CD4-positive, alpha-beta memory T cell (primary cell): ENCODE measurements around the gene FBXO3. TPM values are rescaled to one million over a fixed set of nuclear protein-coding genes. Genes with fewer than 3 reads are reported as not detected.

Source experiments
- CTCF ChIA-PET: fragments of 350-600 bp; sonication (Branson Sonifier 250); formaldehyde crosslinking; loops from one replicate; lab custom pipeline; 2021; ENCODE audit warnings: inconsistent platforms; ENCODE audit not compliant: partially characterized antibody; lab: Charles Lee
- POLR2A ChIA-PET: fragments of 350-600 bp; sonication (Branson Sonifier 250); formaldehyde crosslinking; loops from one replicate; lab custom pipeline; 2021; ENCODE audit not compliant: partially characterized antibody; lab: Charles Lee
- DNase-seq, 5 donors: peaks; one replicate each; pipeline versions ENCODE4 v3.0.0 to v3.0.0-alpha.2; 2020 to 2022; ENCODE audit warnings: mixed read lengths in 1 of 5
- H3K27ac ChIP-seq: one replicate; pipeline ENCODE4 v1.7.0; 2013; ENCODE audit warnings: low read depth, low read length
- H3K27me3 ChIP-seq: 2 replicates; pipeline ENCODE4 v1.7.0; 2013; ENCODE audit warnings: mild to moderate bottlenecking, low read length, moderate library complexity; ENCODE audit not compliant: insufficient read depth
- H3K36me3 ChIP-seq: 2 replicates; pipeline ENCODE4 v1.7.0; 2013; ENCODE audit warnings: mild to moderate bottlenecking, low read length, moderate library complexity; ENCODE audit not compliant: insufficient read depth
- H3K4me1 ChIP-seq: 2 replicates; pipeline ENCODE4 v1.7.0; 2013; ENCODE audit warnings: mild to moderate bottlenecking, low read length, moderate library complexity; ENCODE audit not compliant: insufficient read depth
- H3K4me3 ChIP-seq, 2 donors: one replicate each; pipeline ENCODE4 v1.7.0; 2013; ENCODE audit warnings: low read length in 2 of 2, mild to moderate bottlenecking in 1 of 2
- H3K9me3 ChIP-seq, 2 donors: one replicate each; pipeline ENCODE4 v1.7.0; 2013; ENCODE audit warnings: low read length in 2 of 2, control low read depth in 1 of 2; ENCODE audit not compliant: control insufficient read depth in 1 of 2
- H3K27ac Mint-ChIP-seq, 7 donors: one replicate each; pipeline ENCODE4 v1.8.0; 2020 to 2021; ENCODE audit warnings: mixed read lengths in 7 of 7, mild to moderate bottlenecking in 6 of 7, inconsistent platforms in 3 of 7, moderate library complexity in 3 of 7
- H3K27me3 Mint-ChIP-seq, 2 donors: one replicate each; pipeline ENCODE4 v1.8.0; 2020 to 2021; ENCODE audit warnings: mixed read lengths in 2 of 2
- H3K36me3 Mint-ChIP-seq, 2 donors: one replicate each; pipeline ENCODE4 v1.8.0; 2020 to 2021; ENCODE audit warnings: mixed read lengths in 2 of 2, inconsistent platforms in 1 of 2, mild to moderate bottlenecking in 1 of 2
- H3K4me1 Mint-ChIP-seq, 4 donors: one replicate each; pipeline ENCODE4 v1.8.0; 2020 to 2021; ENCODE audit warnings: mixed read lengths in 4 of 4, mild to moderate bottlenecking in 1 of 4
- H3K4me3 Mint-ChIP-seq, 8 donors: one replicate each; pipeline ENCODE4 v1.8.0; 2020 to 2021; ENCODE audit warnings: mixed read lengths in 8 of 8, mild to moderate bottlenecking in 7 of 8, moderate library complexity in 6 of 8, inconsistent platforms in 3 of 8
- H3K9me3 Mint-ChIP-seq, 8 donors: one replicate each; pipeline ENCODE4 v1.8.0; 2020 to 2021; ENCODE audit warnings: mixed read lengths in 8 of 8, mild to moderate bottlenecking in 5 of 8, inconsistent platforms in 3 of 8, moderate library complexity in 1 of 8
- intact Hi-C: fragments of 100-400 bp; cut with micrococcal nuclease; formaldehyde crosslinking; loops from one replicate; pipeline ENCODE4 v1.15.1; 2023
- polyA plus RNA-seq, 2 donors: library from polyadenylated mRNA; unstranded; fragments of 300-500 nt; fragmentation: Illumina TruSeq; gene quantifications; one replicate each; pipeline ENCODE4 v1.2.3, GENCODE V29; 2021
- total RNA-seq, 2 experiments: library from RNA; stranded (reverse); gene quantifications; one replicate each; pipeline ENCODE4 v1.2.3, GENCODE V29; 2021

FBXO3 gene
- total and polyA plus RNA-seq, 4 experiments from 2014 or later = 40.9 to 55.6 (median 50.1) TPM

GRCh38 chr11:33700063-33700501 lies 74.2 kb downstream of the FBXO3 start:
- intact Hi-C loops = loop anchor here (1.0 to 10.0 kb wide), 4 partner anchors 36 to 539 kb away; partner anchors contain the start of genes CAPRIN1, CD59, CSTF3 and FBXO3
- Histone ChIP-seq H3K27me3 (no peaks in the 10 kb centered on the region), H3K4me1 (peaks cover 15% of the 10 kb centered on the region), H3K27ac (no peak overlapping the region), H3K36me3 (no peaks in the 10 kb centered on the region), H3K4me3 (peak overlapping the region in 1 of 2 donors; percentile 53), H3K9me3 (no peaks in the 10 kb centered on the region)
- POLR2A ChIA-PET = interaction anchor here (0.7 to 4.5 kb wide), 3 partner anchors 36 to 410 kb away, joined by 4 to 33 read pairs (median 6); partner anchors contain the start of genes CD59 and FBXO3
- Mint-ChIP-seq H3K36me3 (peaks cover 0 to 2% of the 10 kb centered on the region in 2 donors), H3K27ac (peak overlapping the region in 4 of 7 donors; percentile 8 to 89 (median 42)), H3K27me3 (peaks cover 5 to 13% of the 10 kb centered on the region in 2 donors), H3K9me3 (no peaks in the 10 kb centered on the region), H3K4me1 (peaks cover 11 to 22% (median 19%) of the 10 kb centered on the region in 4 donors), H3K4me3 (peak overlapping the region; percentile 70 to 96 (median 78))
- CTCF ChIA-PET = interaction anchor here (1.0 to 1.3 kb wide), 2 partner anchors 16 to 43 kb away, joined by 3 read pairs; no protein-coding TSS in a partner anchor
- peak in 1 of 5 donors; percentile 6 for DNase-seq

GRCh38 chr11:33699515-33700062 lies 74.7 kb downstream of the FBXO3 start:
- Histone ChIP-seq H3K4me1 (peaks cover 15% of the 10 kb centered on the region), H3K27me3 (no peaks in the 10 kb centered on the region), H3K36me3 (no peaks in the 10 kb centered on the region), H3K9me3 (no peaks in the 10 kb centered on the region), H3K27ac (no peak overlapping the region), H3K4me3 (peak overlapping the region in 1 of 2 donors; percentile 53)
- DNase-seq = no peak
- Mint-ChIP-seq H3K4me1 (peaks cover 11 to 22% (median 19%) of the 10 kb centered on the region in 4 donors), H3K36me3 (peaks cover 0 to 2% of the 10 kb centered on the region in 2 donors), H3K4me3 (peak overlapping the region; percentile 70 to 96 (median 78)), H3K27me3 (peaks cover 5 to 13% of the 10 kb centered on the region in 2 donors), H3K27ac (peak overlapping the region in 5 of 7 donors; percentile 8 to 89 (median 59)), H3K9me3 (no peaks in the 10 kb centered on the region)
- POLR2A ChIA-PET = interaction anchor here (0.7 to 4.5 kb wide), 3 partner anchors 36 to 410 kb away, joined by 4 to 33 read pairs (median 6); partner anchors contain the start of genes CD59 and FBXO3
- CTCF ChIA-PET = interaction anchor here (1.3 kb wide), 1 partner anchor 43 kb away, joined by 3 read pairs; no protein-coding TSS in a partner anchor
- intact Hi-C loops = loop anchor here (1.0 to 10.0 kb wide), 4 partner anchors 37 to 539 kb away; partner anchors contain the start of genes CAPRIN1, CD59, CSTF3 and FBXO3

GRCh38 chr11:33698921-33699320 lies 75.4 kb downstream of the FBXO3 start:
- intact Hi-C loops = no loop called here
- Histone ChIP-seq H3K4me1 (peaks cover 15% of the 10 kb centered on the region), H3K36me3 (no peaks in the 10 kb centered on the region), H3K9me3 (no peaks in the 10 kb centered on the region), H3K27me3 (no peaks in the 10 kb centered on the region), H3K27ac (no peak overlapping the region), H3K4me3 (no peak overlapping the region)
- ChIA-PET POLR2A (interaction anchor here (4.5 kb wide), 1 partner anchor 37 kb away, joined by 33 read pairs; the partner anchor contains the start of gene CD59), CTCF (interaction anchor here (1.3 kb wide), 1 partner anchor 44 kb away, joined by 3 read pairs; no protein-coding TSS in a partner anchor)
- no peak for DNase-seq
- Mint-ChIP-seq H3K9me3 (no peaks in the 10 kb centered on the region), H3K4me1 (peaks cover 11 to 22% (median 19%) of the 10 kb centered on the region in 4 donors), H3K27ac (peak overlapping the region in 1 of 7 donors; percentile 69), H3K4me3 (peak overlapping the region in 2 of 8 donors; percentile 68 to 78), H3K27me3 (peaks cover 5 to 13% of the 10 kb centered on the region in 2 donors), H3K36me3 (peaks cover 0 to 2% of the 10 kb centered on the region in 2 donors)

- Mint-ChIP-seq H3K36me3 (peaks cover 0 to 2% of the 10 kb centered on the region in 2 donors), H3K4me3 (peak overlapping the region in 2 of 8 donors; percentile 8 to 27), H3K27ac (no peak overlapping the region), H3K9me3 (no peaks in the 10 kb centered on the region), H3K4me1 (peaks cover 11 to 22% (median 19%) of the 10 kb centered on the region in 4 donors), H3K27me3 (peaks cover 5 to 16% of the 10 kb centered on the region in 2 donors)
- DNase-seq = no peak
- POLR2A ChIA-PET = interaction anchor here (0.5 kb wide), 1 partner anchor 172 kb away, joined by 3 read pairs; no protein-coding TSS in a partner anchor
- intact Hi-C loops = no loop called here
- Histone ChIP-seq H3K36me3 (no peaks in the 10 kb centered on the region), H3K27ac (no peak overlapping the region), H3K9me3 (no peaks in the 10 kb centered on the region), H3K27me3 (no peaks in the 10 kb centered on the region), H3K4me1 (peaks cover 15% of the 10 kb centered on the region), H3K4me3 (no peak overlapping the region)
- CTCF ChIA-PET = no interaction called here
Measured at GRCh38 chr11:33697997-33698396, 76.3 kb downstream of the FBXO3 start.

GRCh38 chr11:33696931-33697638 lies 77.2 kb downstream of the FBXO3 start:
- Mint-ChIP-seq H3K4me1 (peaks cover 11 to 22% (median 19%) of the 10 kb centered on the region in 4 donors), H3K27ac (no peak overlapping the region), H3K9me3 (no peaks in the 10 kb centered on the region), H3K4me3 (no peak overlapping the region), H3K36me3 (peaks cover 0 to 2% of the 10 kb centered on the region in 2 donors), H3K27me3 (peaks cover 5 to 16% of the 10 kb centered on the region in 2 donors)
- H3K4me3 ChIP-seq = no peak overlapping the region
- no peak overlapping the region for H3K27ac ChIP-seq
- no peak for DNase-seq
- intact Hi-C loops = no loop called here
- POLR2A ChIA-PET = no interaction called here
- CTCF ChIA-PET = no interaction called here
- H3K9me3 ChIP-seq = no peaks in the 10 kb centered on the region
- no peaks in the 10 kb centered on the region for H3K36me3 ChIP-seq
- H3K27me3 ChIP-seq = no peaks in the 10 kb centered on the region
- H3K4me1 ChIP-seq = peaks cover 15% of the 10 kb centered on the region

GRCh38 chr11:33696411-33696810 lies 77.9 kb downstream of the FBXO3 start:
- no peak overlapping the region for H3K27ac Mint-ChIP-seq
- H3K4me3 ChIP-seq = no peak overlapping the region

More at GRCh38 chr11:33696411-33696810, 77.9 kb downstream of the FBXO3 start:
- no peak overlapping the region for H3K27ac ChIP-seq
- H3K9me3 ChIP-seq = no peaks in the 10 kb centered on the region
- H3K27me3 Mint-ChIP-seq = peaks cover 5 to 16% of the 10 kb centered on the region in 2 donors
- peaks cover 10 to 19% (median 16%) of the 10 kb centered on the region in 4 donors for H3K4me1 Mint-ChIP-seq
- peaks cover 0 to 2% of the 10 kb centered on the region in 2 donors for H3K36me3 Mint-ChIP-seq
- H3K36me3 ChIP-seq = no peaks in the 10 kb centered on the region
- peaks cover 12% of the 10 kb centered on the region for H3K4me1 ChIP-seq
- DNase-seq = no peak
- ChIA-PET CTCF (no interaction called here), POLR2A (no interaction called here)
- no peaks in the 10 kb centered on the region for H3K9me3 Mint-ChIP-seq
- no peaks in the 10 kb centered on the region for H3K27me3 ChIP-seq
- intact Hi-C loops = no loop called here
- no peak overlapping the region for H3K4me3 Mint-ChIP-seq
